GM21526 (cell line): ENCODE data around the gene MACO1.
"Not testable (repeated sequence)": the region's sequence is repeated elsewhere in the genome, so short reads cannot be mapped to it uniquely, and the experiment has no call there.

ENCODE experiments used
- ATAC-seq: cut with Tn5 transposase; IDR thresholded peaks from one replicate; pipeline ENCODE4 v1.9.1; 2021; ENCODE audit warnings: moderate library complexity; ENCODE audit not compliant: unreplicated experiment, low FRiP score

MACO1 gene

GRCh38 chr1:25485536-25486411 is 55.1 kb downstream of the MACO1 start:
- ATAC-seq: no peak

- no peak for ATAC-seq
These were observed 55.9 kb downstream of the MACO1 start for GRCh38 chr1:25486602-25487001.

- no peak for ATAC-seq
These were observed 56.9 kb downstream of the MACO1 start for GRCh38 chr1:25487628-25488027.

GRCh38 chr1:25492323-25492722 is 61.6 kb downstream of the MACO1 start:
- ATAC-seq: no peak

GRCh38 chr1:25494952-25495351 is 64.3 kb downstream of the MACO1 start:
- no peak for ATAC-seq

GRCh38 chr1:25500694-25501093 is 70.0 kb downstream of the MACO1 start:
- ATAC-seq: no peak

GRCh38 chr1:25501235-25502058 is 70.8 kb downstream of the MACO1 start:
- ATAC-seq: no peak

GRCh38 chr1:25502957-25503356 is 72.3 kb downstream of the MACO1 start:
- ATAC-seq: no peak

GRCh38 chr1:25503551-25504426 is 73.1 kb downstream of the MACO1 start:
- no peak for ATAC-seq

GRCh38 chr1:25504706-25505595 is 74.3 kb downstream of the MACO1 start:
- ATAC-seq: no peak

- ATAC-seq: no peak
These were observed 75.1 kb downstream of the MACO1 start for GRCh38 chr1:25505656-25506385.

- not testable (repeated sequence) for ATAC-seq
These were observed 76.1 kb downstream of the MACO1 start for GRCh38 chr1:25506566-25507463.

- no peak for ATAC-seq
These were observed 83.0 kb downstream of the MACO1 start for GRCh38 chr1:25513666-25514065.

GRCh38 chr1:25515033-25515432 is 84.3 kb downstream of the MACO1 start:
- ATAC-seq: no peak

GRCh38 chr1:25516686-25517085 is 86.0 kb downstream of the MACO1 start:
- no peak for ATAC-seq

- no peak for ATAC-seq
These were observed 87.0 kb downstream of the MACO1 start for GRCh38 chr1:25517476-25518394.

- ATAC-seq: no peak
These were observed 88.9 kb downstream of the MACO1 start for GRCh38 chr1:25519624-25520023.
